HCT116 (cell line): ENCODE data around the gene HNRNPDL. TPM values are rescaled to one million over a fixed set of nuclear protein-coding genes. Genes with fewer than 3 reads are reported as not detected.

ENCODE experiments used
- ATAC-seq: fragments of 200-7000 bp; cut with Tn5 transposase; 2 replicates; pipeline ENCODE4 v1.9.1; 2020; ENCODE audit warnings: mild to moderate bottlenecking, moderate library complexity
- BruUV-seq: library from RNA; stranded (reverse); fragments of 400-500 nt; replicated peaks from 2 replicates; lab custom pipeline; 2021; lab: Mats Ljungman, UMichigan
- CTCF ChIA-PET: fragments of 300-600 bp; sonication (Branson Sonifier 250); formaldehyde crosslinking; loops from one replicate; lab custom pipeline; 2021; ENCODE audit warnings: antibody characterized with exemption; lab: Charles Lee
- POLR2A ChIA-PET: fragments of 300-600, 350-600 bp; sonication (Branson Sonifier 250); formaldehyde crosslinking; loops from one replicate; lab custom pipeline; 2021; ENCODE audit warnings: antibody characterized with exemption; lab: Charles Lee
- RAD21 ChIA-PET, 2 experiments: fragments of 300-600 bp; sonication (Branson Sonifier 250); formaldehyde crosslinking; loops; one replicate each; lab custom pipeline; 2023; ENCODE audit warnings: low total read pairs in 2 of 2; ENCODE audit not compliant: uncharacterized antibody in 2 of 2, unreplicated experiment in 2 of 2, low non-redundant PET in 1 of 2; lab: Charles Lee
- DNase-seq: peaks from one replicate; pipeline ENCODE4 v3.0.0-alpha.2; 2010; ENCODE audit warnings: low read depth, low spot score
- H2AFZ ChIP-seq: fragments of 200-600 bp; shearing (Covaris generic), sonication (generic); 2 replicates; pipeline ENCODE4 v1.6.1; 2017; ENCODE audit warnings: low read depth, mixed run types, mixed read lengths, antibody characterized with exemption, low read length; ENCODE audit not compliant: poor library complexity, severe bottlenecking
- H3K27ac ChIP-seq: 2 replicates; pipeline ENCODE4 v1.5.1; 2012; ENCODE audit warnings: low read depth, low read length
- H3K27me3 ChIP-seq: fragments of 200-600 bp; sonication (generic); 2 replicates; pipeline ENCODE4 v1.6.1; 2016; ENCODE audit warnings: mixed run types, low read length, mixed read lengths; ENCODE audit not compliant: insufficient read depth
- H3K36me3 ChIP-seq, 2 experiments: fragments of 200-500 bp in 1 of 2; fragments of 200-600 bp in 1 of 2; sonication (Bioruptor generic) in 1 of 2; sonication (generic) in 1 of 2; 2 replicates each; pipeline versions ENCODE4 v1.5.1 to v1.6.1; 2014 to 2016; ENCODE audit warnings: low read length in 2 of 2, inconsistent platforms in 1 of 2, mixed read lengths in 1 of 2, mixed run types in 1 of 2; ENCODE audit not compliant: insufficient read depth in 2 of 2, control insufficient read depth in 1 of 2
- H3K4me1 ChIP-seq, 2 experiments: fragments of 200-600 bp in 1 of 2; sonication (generic) in 1 of 2; 2 replicates each; pipeline versions ENCODE4 v1.5.1 to v1.6.1; 2012 to 2017; ENCODE audit warnings: low read length in 2 of 2, inconsistent platforms in 1 of 2, mild to moderate bottlenecking in 1 of 2, mixed read lengths in 1 of 2, mixed run types in 1 of 2, moderate library complexity in 1 of 2; ENCODE audit not compliant: insufficient read depth in 2 of 2, control insufficient read depth in 1 of 2
- H3K4me2 ChIP-seq: fragments of 200-600 bp; sonication (generic); 2 replicates; pipeline ENCODE4 v1.6.1; 2017; ENCODE audit warnings: mixed run types, low read length, mixed read lengths
- H3K4me3 ChIP-seq, 2 experiments: fragments of 200-600 bp in 1 of 2; sonication (generic) in 1 of 2; replicated peaks in 1 of 2; 2 replicates each; pipeline ENCODE4 v1.5.1; 2011 to 2016; ENCODE audit warnings: low read length in 2 of 2, control low read depth in 1 of 2, low read depth in 1 of 2, mild to moderate bottlenecking in 1 of 2, mixed read lengths in 1 of 2, mixed run types in 1 of 2
- H3K79me2 ChIP-seq: fragments of 200-600 bp; sonication (generic); 2 replicates; pipeline ENCODE4 v1.6.1; 2017; ENCODE audit warnings: mild to moderate bottlenecking, mixed run types, low read length, moderate library complexity, mixed read lengths; ENCODE audit not compliant: insufficient read depth
- H3K9ac ChIP-seq: fragments of 200-600 bp; sonication (generic); 2 replicates; pipeline ENCODE4 v1.6.1; 2016; ENCODE audit warnings: low read length, mixed read lengths
- H3K9me2 ChIP-seq: fragments of 200-600 bp; sonication (generic), shearing (Covaris generic); 2 replicates; pipeline ENCODE4 v1.6.1; 2017; ENCODE audit warnings: mixed run types, mild to moderate bottlenecking, moderate library complexity; ENCODE audit not compliant: insufficient read depth
- H3K9me3 ChIP-seq, 2 experiments: fragments of 200-500 bp in 1 of 2; fragments of 200-600 bp in 1 of 2; sonication (Bioruptor generic) in 1 of 2; sonication (generic) in 1 of 2; 2 replicates each; pipeline ENCODE4 v1.6.1; 2014 to 2017; ENCODE audit warnings: low read length in 2 of 2, mixed read lengths in 2 of 2, inconsistent platforms in 1 of 2, low read depth in 1 of 2, mild to moderate bottlenecking in 1 of 2, mixed run types in 1 of 2, moderate library complexity in 1 of 2; ENCODE audit not compliant: control insufficient read depth in 1 of 2, insufficient read depth in 1 of 2
- H4K20me1 ChIP-seq: fragments of 200-600 bp; sonication (generic), shearing (Covaris generic); 2 replicates; pipeline ENCODE4 v1.6.1; 2017; ENCODE audit warnings: mixed run types, mild to moderate bottlenecking, moderate library complexity; ENCODE audit not compliant: insufficient read depth
- ATF3 ChIP-seq: IDR thresholded peaks from 2 replicates; pipeline ENCODE4 v1.6.1; 2012
- CBX3 ChIP-seq: IDR thresholded peaks from 2 replicates; pipeline ENCODE4 v1.6.1; 2012; ENCODE audit warnings: low read depth
- CEBPB ChIP-seq: IDR thresholded peaks from 2 replicates; pipeline ENCODE4 v1.6.1; 2012; ENCODE audit warnings: low read depth
- EZH2 ChIP-seq: fragments of 200-600 bp; sonication (generic); IDR thresholded peaks from 2 replicates; pipeline ENCODE4 v1.6.1; 2017; ENCODE audit warnings: antibody characterized with exemption, mixed run types
- EZH2phosphoT487 ChIP-seq: fragments of 200-600 bp; IDR thresholded peaks from 2 replicates; pipeline ENCODE4 v1.6.1; 2018; ENCODE audit warnings: antibody characterized with exemption, borderline replicate concordance
- FOSL1 ChIP-seq: IDR thresholded peaks from 2 replicates; pipeline ENCODE4 v1.6.1; 2012; ENCODE audit warnings: low read depth
- JUND ChIP-seq: IDR thresholded peaks from 2 replicates; pipeline ENCODE4 v1.6.1; 2012
- MAX ChIP-seq: IDR thresholded peaks from 2 replicates; pipeline ENCODE4 v1.6.1; 2012
- POLR2A ChIP-seq: IDR thresholded peaks from 2 replicates; pipeline ENCODE4 v1.7.0; 2011; ENCODE audit warnings: borderline replicate concordance; ENCODE audit not compliant: insufficient read depth, insufficient read length; ENCODE audit errors: extremely low read depth
- SRF ChIP-seq: IDR thresholded peaks from 2 replicates; pipeline ENCODE4 v1.6.1; 2012; ENCODE audit warnings: low read depth
- TCF7L2 ChIP-seq: IDR thresholded peaks from 2 replicates; pipeline ENCODE4 v1.7.0; 2011; ENCODE audit warnings: borderline replicate concordance, inconsistent platforms; ENCODE audit not compliant: insufficient read depth, insufficient read length; ENCODE audit errors: extremely low read depth
- ZBTB33 ChIP-seq: IDR thresholded peaks from 2 replicates; pipeline ENCODE4 v1.6.1; 2011; ENCODE audit warnings: mild to moderate bottlenecking, low read length, moderate library complexity; ENCODE audit not compliant: insufficient replicate concordance; ENCODE audit errors: extremely low read depth
- intact Hi-C: fragments of 100-400 bp; cut with micrococcal nuclease; formaldehyde crosslinking; loops from 2 replicates; pipeline ENCODE4 v1.10.0; 2022
- total RNA-seq: library from RNA; stranded (reverse); gene quantifications from one replicate; pipeline ENCODE4 v1.2.1, GENCODE V29; 2021; ENCODE audit not compliant: unreplicated experiment

Gene HNRNPDL
- total RNA-seq, 1 experiment from 2014 or later, result 206 TPM

- Histone ChIP-seq H2AFZ (no peak overlapping the region), H3K4me2 (no peak overlapping the region), H3K9ac (no peak overlapping the region), H3K27me3 (no peaks in the 10 kb centered on the region), H3K27ac (no peak overlapping the region), H3K9me3 (no peaks in the 10 kb centered on the region), H3K4me3 (no peak overlapping the region), H4K20me1 (no peaks in the 10 kb centered on the region; the same call in 1 of the 2 replicates), H3K79me2 (no peaks in the 10 kb centered on the region), H3K9me2 (no peaks in the 10 kb centered on the region), H3K36me3 (peaks cover 26 to 36% of the 10 kb centered on the region in 2 experiments; a peak in 3 of 4 replicates), H3K4me1 (no peaks in the 10 kb centered on the region)
- ChIA-PET POLR2A (interaction anchor here (0.6 kb wide), 1 partner anchor 156 kb away, joined by 3 read pairs; no protein-coding TSS in a partner anchor), RAD21 (interaction anchor here (1.1 to 1.5 kb wide), 2 partner anchors 337 to 390 kb away, joined by 5 to 6 read pairs; partner anchors contain the start of gene SCD5 (in 1 of the 2)), CTCF (interaction anchor here (1.1 to 2.8 kb wide), 6 partner anchors 9 to 822 kb away, joined by 3 to 21 read pairs (median 10); partner anchors contain the start of gene COQ2)
- ATAC-seq (no peak), DNase-seq (no peak)
- no TSS peak for BruUV-seq
- intact Hi-C loops, result loop anchor here (1.0 to 5.0 kb wide), 4 partner anchors 136 to 821 kb away; no protein-coding TSS in a partner anchor
- no peak for TF ChIP-seq EZH2phosphoT487
These were observed 31.4 kb upstream of the HNRNPDL start for GRCh38 chr4:82461710-82462109.

- POLR2A ChIA-PET, result no interaction called here
- no peak overlapping the region for H3K27ac ChIP-seq
- no peaks in the 10 kb centered on the region; the same call in 1 of the 2 replicates for H4K20me1 ChIP-seq
- CTCF ChIA-PET, result no interaction called here
- ATAC-seq (no peak), DNase-seq (no peak)
- no peak overlapping the region for H3K9ac ChIP-seq
- RAD21 ChIA-PET, result no interaction called here
- H3K36me3 ChIP-seq, result peaks cover 35 to 36% of the 10 kb centered on the region in 2 experiments; a peak in 3 of 4 replicates
- no peaks in the 10 kb centered on the region for H3K9me3 ChIP-seq
- no peak for TF ChIP-seq MAX
- no peak for TF ChIP-seq CBX3
- TF ChIP-seq TCF7L2, result no peak
- TF ChIP-seq SRF, result no peak
- no peak for TF ChIP-seq EZH2phosphoT487
- no peak for TF ChIP-seq JUND
- no peak for TF ChIP-seq CEBPB
- TF ChIP-seq POLR2A, result no peak
- no peak for TF ChIP-seq FOSL1
- no peak for TF ChIP-seq ZBTB33
- TF ChIP-seq ATF3, result no peak
- TF ChIP-seq EZH2, result no peak
- H3K4me3 ChIP-seq, result no peak overlapping the region
- no TSS peak for BruUV-seq
- peaks cover 15% of the 10 kb centered on the region for H3K79me2 ChIP-seq
- H3K4me2 ChIP-seq, result no peak overlapping the region
- H3K9me2 ChIP-seq, result no peaks in the 10 kb centered on the region
- H3K27me3 ChIP-seq, result no peaks in the 10 kb centered on the region
- no peak overlapping the region for H2AFZ ChIP-seq
- intact Hi-C loops, result no loop called here
- H3K4me1 ChIP-seq, result no peaks in the 10 kb centered on the region
These were observed 28.5 kb upstream of the HNRNPDL start for GRCh38 chr4:82458729-82459128.
